Endothelial cell of hepatic sinusoid (primary cell): Measurements from ENCODE around the gene RNF43.

Experiments used
- in situ Hi-C: cut with HindIII; loops from 2 replicates; pipeline ENCODE4 v1.10.0; 2017; ENCODE audit warnings: low sequenced_read_pairs

RNF43 gene

DNA sequence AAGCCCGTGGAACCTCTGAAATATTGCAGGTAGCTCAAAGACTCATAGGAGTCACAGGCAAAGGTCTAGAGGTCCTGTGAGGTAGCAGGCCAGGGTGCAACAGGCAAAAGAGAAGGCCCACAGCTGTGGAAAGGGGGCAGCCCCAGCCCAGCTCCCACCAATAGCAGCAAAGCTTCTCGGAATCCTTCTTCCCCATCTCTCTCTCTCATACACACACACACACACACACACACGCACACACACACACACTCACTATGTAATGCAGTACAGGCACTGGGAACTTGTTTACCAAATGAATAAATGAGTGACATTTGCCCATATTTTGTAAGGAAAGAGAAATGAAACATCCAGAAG lies 48.5 kb downstream of the RNF43 start:
- in situ Hi-C loops: no loop called here
